Fibroblast of lung (primary cell): ENCODE data around the gene RAP1GDS1.

Experiments used
- EZH2 ChIP-seq: IDR thresholded peaks from 2 replicates; pipeline ENCODE4 v1.5.1; 2012; ENCODE audit warnings: low read length, control low read depth, mild to moderate bottlenecking; ENCODE audit errors: missing control alignments
- TF ChIP-seq, protein P1 (sequence below), 2 donors: IDR thresholded peaks in 1 of 2; conservative IDR thresholded peaks in 1 of 2; 1 replicate in 1 of 2; 2 replicates in 1 of 2; pipeline ENCODE4 v1.5.1; 2011 to 2012; ENCODE audit warnings: low read length in 2 of 2, control low read depth in 1 of 2, inconsistent platforms in 1 of 2, low read depth in 1 of 2, mild to moderate bottlenecking in 1 of 2

DNA sequence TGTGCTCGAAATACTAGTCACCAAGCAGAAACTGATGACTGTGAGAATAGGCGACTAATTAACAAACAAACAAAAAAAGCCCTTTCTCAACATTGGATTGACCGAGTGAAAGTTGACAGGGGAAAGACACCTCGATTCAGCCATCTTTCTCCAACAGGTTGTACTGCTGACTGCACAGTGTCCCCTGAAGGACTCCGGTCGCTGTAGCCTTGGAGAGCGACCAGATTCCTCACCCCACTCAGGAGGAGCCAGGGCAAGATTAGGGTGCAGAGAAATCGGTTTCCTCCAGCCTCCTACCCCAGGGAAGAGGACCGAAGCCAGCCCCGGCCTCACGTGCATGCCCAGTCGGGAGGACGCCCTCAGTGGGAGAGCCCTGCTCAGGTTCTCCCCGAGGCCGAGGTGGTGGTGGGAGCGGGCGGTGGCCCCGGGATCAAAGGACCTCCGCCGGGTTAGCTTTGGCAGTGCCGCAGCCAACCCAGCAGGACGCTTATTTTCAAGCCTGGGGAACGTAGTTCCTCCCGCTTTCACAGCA is 1.1 kb upstream of the RAP1GDS1 start:
- TF ChIP-seq, protein P1, sequence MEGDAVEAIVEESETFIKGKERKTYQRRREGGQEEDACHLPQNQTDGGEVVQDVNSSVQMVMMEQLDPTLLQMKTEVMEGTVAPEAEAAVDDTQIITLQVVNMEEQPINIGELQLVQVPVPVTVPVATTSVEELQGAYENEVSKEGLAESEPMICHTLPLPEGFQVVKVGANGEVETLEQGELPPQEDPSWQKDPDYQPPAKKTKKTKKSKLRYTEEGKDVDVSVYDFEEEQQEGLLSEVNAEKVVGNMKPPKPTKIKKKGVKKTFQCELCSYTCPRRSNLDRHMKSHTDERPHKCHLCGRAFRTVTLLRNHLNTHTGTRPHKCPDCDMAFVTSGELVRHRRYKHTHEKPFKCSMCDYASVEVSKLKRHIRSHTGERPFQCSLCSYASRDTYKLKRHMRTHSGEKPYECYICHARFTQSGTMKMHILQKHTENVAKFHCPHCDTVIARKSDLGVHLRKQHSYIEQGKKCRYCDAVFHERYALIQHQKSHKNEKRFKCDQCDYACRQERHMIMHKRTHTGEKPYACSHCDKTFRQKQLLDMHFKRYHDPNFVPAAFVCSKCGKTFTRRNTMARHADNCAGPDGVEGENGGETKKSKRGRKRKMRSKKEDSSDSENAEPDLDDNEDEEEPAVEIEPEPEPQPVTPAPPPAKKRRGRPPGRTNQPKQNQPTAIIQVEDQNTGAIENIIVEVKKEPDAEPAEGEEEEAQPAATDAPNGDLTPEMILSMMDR (conservative IDR thresholded peaks at IDR 0.05 in 1 of 2, IDR thresholded peaks at IDR 0.05 in 1 of 2; ENCODE audit: low read depth in 1 of 2, low read length in 2 of 2) = no peak
- no peak for TF ChIP-seq EZH2
